Thoracic aorta (tissue), 2 donors: ENCODE data around the gene METAP1D. TPM values are rescaled to one million over a fixed set of nuclear protein-coding genes. Genes with fewer than 3 reads are reported as not detected.
"Not testable (repeated sequence)": the region's sequence is repeated elsewhere in the genome, so short reads cannot be mapped to it uniquely, and the experiment has no call there.

ENCODE experiments used
- ATAC-seq: fragments of 150-250 bp; one replicate; pipeline ENCODE4 v1.8.0; 2017; ENCODE audit warnings: low read depth; ENCODE audit not compliant: insufficient number of reproducible peaks, low FRiP score
- DNase-seq: peaks from one replicate; pipeline ENCODE4 v3.0.0-alpha.2; 2020; ENCODE audit warnings: low spot score
- H3K27ac ChIP-seq, 2 donors: fragments of 200-600 bp; sonication (generic); 1 replicate in 1 of 2; 2 replicates in 1 of 2; pipeline ENCODE4 v1.5.1; 2016; ENCODE audit warnings: mild to moderate bottlenecking in 2 of 2, moderate library complexity in 2 of 2
- H3K27me3 ChIP-seq: fragments of 200-600 bp; sonication (generic); replicated peaks from 2 replicates; pipeline ENCODE4 v1.6.0; 2016; ENCODE audit warnings: mild to moderate bottlenecking; ENCODE audit not compliant: insufficient read depth
- H3K36me3 ChIP-seq: fragments of 200-600 bp; sonication (generic); one replicate; pipeline ENCODE4 v1.5.1; 2016
- H3K4me1 ChIP-seq, 2 donors: fragments of 200-600 bp; sonication (generic); 1 replicate in 1 of 2; 2 replicates in 1 of 2; pipeline versions ENCODE4 v1.5.1 to v1.6.0; 2016; ENCODE audit warnings: low read depth in 2 of 2, mild to moderate bottlenecking in 1 of 2; ENCODE audit not compliant: control insufficient read depth in 1 of 2
- H3K4me3 ChIP-seq: fragments of 200-600 bp; sonication (generic); 2 replicates; pipeline ENCODE4 v1.5.1; 2016; ENCODE audit warnings: mild to moderate bottlenecking
- H3K9me3 ChIP-seq: fragments of 200-600 bp; sonication (generic); 2 replicates; pipeline ENCODE4 v1.5.1; 2016
- total RNA-seq, 2 donors: library from RNA; depleted of rRNA; stranded (reverse); fragments of >200 nt; gene quantifications; one replicate each; pipeline versions ENCODE4 v1.1.0 to v1.2.3, GENCODE V29; 2016
- TF ChIP-seq, protein P1 (sequence below): fragments of 200-600 bp; sonication (generic); IDR thresholded peaks from one replicate; pipeline ENCODE4 v1.5.1; 2019; ENCODE audit warnings: antibody characterized with exemption

The METAP1D gene
- total RNA-seq, 2 donors from 2014 or later, result 3.2 to 10.8 TPM

DNA sequence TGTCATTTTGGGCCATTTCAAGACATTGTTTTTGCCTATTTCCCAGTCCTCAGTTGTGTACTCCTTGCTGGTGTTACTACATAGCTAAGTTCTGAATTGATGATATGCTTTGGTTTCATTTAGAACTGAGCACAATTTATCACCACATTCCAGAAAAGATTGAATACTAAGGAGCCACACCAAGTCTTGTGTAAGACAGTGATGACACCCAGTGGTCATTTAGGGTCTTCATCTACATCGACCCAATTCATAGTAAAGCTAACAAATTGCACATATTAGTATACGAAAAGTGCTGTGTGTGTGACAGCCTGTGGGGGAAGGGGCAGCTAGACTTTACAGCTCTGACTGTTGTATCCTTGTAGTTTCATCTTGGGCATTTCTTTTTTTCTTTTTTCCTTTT lies 113.9 kb downstream of the METAP1D start:
- ATAC-seq, result no peak
- TF ChIP-seq, protein P1, sequence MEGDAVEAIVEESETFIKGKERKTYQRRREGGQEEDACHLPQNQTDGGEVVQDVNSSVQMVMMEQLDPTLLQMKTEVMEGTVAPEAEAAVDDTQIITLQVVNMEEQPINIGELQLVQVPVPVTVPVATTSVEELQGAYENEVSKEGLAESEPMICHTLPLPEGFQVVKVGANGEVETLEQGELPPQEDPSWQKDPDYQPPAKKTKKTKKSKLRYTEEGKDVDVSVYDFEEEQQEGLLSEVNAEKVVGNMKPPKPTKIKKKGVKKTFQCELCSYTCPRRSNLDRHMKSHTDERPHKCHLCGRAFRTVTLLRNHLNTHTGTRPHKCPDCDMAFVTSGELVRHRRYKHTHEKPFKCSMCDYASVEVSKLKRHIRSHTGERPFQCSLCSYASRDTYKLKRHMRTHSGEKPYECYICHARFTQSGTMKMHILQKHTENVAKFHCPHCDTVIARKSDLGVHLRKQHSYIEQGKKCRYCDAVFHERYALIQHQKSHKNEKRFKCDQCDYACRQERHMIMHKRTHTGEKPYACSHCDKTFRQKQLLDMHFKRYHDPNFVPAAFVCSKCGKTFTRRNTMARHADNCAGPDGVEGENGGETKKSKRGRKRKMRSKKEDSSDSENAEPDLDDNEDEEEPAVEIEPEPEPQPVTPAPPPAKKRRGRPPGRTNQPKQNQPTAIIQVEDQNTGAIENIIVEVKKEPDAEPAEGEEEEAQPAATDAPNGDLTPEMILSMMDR, result no peak
- peaks cover 4% of the 10 kb centered on the region for H3K27me3 ChIP-seq
- H3K27ac ChIP-seq, result no peak overlapping the region
- DNase-seq, result no peak
- no peaks in the 10 kb centered on the region for H3K4me1 ChIP-seq
- no peaks in the 10 kb centered on the region for H3K9me3 ChIP-seq
- no peak overlapping the region for H3K4me3 ChIP-seq
- H3K36me3 ChIP-seq, result no peaks in the 10 kb centered on the region

DNA sequence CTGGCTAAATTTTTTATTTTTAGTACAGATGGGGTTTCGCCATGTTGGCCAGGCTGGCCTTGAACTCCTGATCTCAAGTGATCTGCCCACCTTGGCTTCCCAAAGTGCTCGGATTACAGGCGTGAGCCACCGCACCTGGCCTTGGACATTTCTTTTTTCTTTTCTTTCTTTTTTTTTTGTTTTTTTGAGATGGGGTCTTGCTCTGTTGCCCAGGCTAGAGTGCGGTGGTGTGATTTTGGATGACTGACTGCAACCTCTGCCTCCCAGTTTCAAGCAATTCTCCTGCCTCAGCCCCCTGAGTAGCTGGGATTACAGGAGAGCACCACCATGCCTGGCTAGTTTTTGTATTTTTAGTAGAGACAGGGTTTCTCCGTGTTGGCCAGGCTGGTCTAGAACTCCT lies 114.4 kb downstream of the METAP1D start:
- H3K27me3 ChIP-seq, DNase-seq, H3K4me1 ChIP-seq, H3K4me3 ChIP-seq, ATAC-seq, H3K9me3 ChIP-seq, H3K36me3 ChIP-seq, H3K27ac ChIP-seq: not testable (repeated sequence)

DNA sequence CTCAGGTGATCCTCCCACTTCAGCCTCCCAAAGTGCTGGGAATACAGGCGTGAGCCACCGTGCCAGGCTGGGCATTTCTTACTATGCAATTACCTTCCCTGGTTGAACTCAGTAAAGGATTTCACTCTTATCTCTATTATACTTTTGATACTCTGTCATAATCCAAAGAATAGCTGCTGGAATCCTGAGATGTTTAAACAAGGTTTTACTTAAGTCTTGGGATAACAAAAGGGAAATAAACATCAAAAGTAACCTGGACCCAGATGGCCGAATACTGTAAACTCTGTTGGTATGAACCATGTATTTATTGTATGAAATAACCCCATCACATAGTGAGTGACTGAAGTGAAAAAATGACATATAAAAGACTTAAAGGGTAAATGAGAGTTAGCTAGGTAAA lies 114.8 kb downstream of the METAP1D start:
- no peak for ATAC-seq
- TF ChIP-seq, protein P1, result no peak
- no peaks in the 10 kb centered on the region for H3K36me3 ChIP-seq
- no peak for DNase-seq
- H3K9me3 ChIP-seq, result no peaks in the 10 kb centered on the region
- H3K4me3 ChIP-seq, result no peak overlapping the region
- no peaks in the 10 kb centered on the region for H3K4me1 ChIP-seq
- no peak overlapping the region for H3K27ac ChIP-seq
- no peaks in the 10 kb centered on the region for H3K27me3 ChIP-seq

DNA sequence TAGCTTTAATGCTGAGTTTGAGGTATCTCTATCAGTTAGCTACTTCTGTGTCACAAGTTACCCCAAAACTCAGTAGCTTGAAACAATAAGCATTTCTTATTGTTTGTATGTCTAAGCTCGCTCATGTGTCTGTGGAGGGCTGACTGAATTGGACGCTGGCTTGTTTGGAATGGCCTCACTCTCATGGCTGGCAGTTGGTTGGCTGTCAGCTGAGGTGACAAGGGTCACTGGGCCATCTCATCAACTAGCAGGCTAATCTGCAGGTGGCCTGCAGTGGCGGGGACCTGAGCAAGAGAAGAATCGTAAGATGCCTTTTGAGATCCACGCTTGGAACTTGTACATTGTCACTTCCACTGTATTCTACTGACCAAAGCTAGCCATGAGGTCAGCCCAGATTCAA lies 116.4 kb downstream of the METAP1D start:
- Histone ChIP-seq H3K4me1 (no peaks in the 10 kb centered on the region), H3K27ac (no peak overlapping the region)
- ATAC-seq, result no peak

DNA sequence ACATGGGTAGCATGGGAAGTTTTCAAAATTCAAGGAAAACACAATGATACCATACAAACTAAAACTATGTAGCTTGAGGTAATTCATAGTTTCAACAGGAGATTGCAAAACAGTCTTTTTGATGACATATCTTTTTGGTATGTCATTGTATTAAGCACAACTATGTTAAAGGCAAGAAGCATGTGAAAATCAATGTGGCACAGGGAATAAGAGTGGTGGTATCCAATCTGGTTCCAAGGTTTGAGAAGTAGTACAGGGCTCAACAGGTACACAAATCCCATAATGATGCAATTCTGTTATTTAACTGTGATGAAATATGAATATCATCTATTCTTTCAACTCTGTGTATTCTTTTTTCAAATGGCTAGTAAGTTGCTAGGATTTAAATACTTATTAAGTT lies 119.3 kb downstream of the METAP1D start:
- Histone ChIP-seq H3K27ac (no peak overlapping the region), H3K4me1 (no peaks in the 10 kb centered on the region), H3K27me3 (no peaks in the 10 kb centered on the region), H3K4me3 (no peak overlapping the region), H3K36me3 (no peaks in the 10 kb centered on the region), H3K9me3 (no peaks in the 10 kb centered on the region)
- ATAC-seq (no peak), DNase-seq (no peak)
- TF ChIP-seq, protein P1, result no peak

More for the DNA sequence above, 116.4 kb downstream of the METAP1D start:
- TF ChIP-seq, protein P1, result no peak
- H3K9me3 ChIP-seq, result no peaks in the 10 kb centered on the region
- H3K36me3 ChIP-seq, result no peaks in the 10 kb centered on the region
- H3K27me3 ChIP-seq, result no peaks in the 10 kb centered on the region
- DNase-seq, result no peak
- no peak overlapping the region for H3K4me3 ChIP-seq

DNA sequence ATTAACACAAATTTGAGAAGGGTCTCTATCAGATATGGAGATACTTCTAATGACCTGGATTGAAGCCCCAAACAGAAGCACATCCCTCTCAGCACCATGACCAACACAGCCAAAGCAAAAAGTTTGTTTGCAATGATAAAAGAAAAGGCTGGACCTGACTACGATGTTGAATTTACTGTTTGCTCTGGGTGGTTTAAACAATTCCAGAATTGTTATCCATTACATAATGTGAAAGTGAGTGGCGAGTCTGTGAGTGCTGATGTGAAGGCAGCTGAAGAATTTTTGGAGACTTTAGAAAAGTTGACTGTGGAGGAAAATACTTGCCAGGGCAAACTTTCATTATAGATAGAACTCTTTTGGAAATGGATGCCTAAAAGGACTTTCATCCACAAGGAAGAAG lies 120.4 kb downstream of the METAP1D start:
- no peak overlapping the region for H3K4me3 ChIP-seq
- no peak for ATAC-seq
- no peaks in the 10 kb centered on the region for H3K27me3 ChIP-seq
- H3K36me3 ChIP-seq, result no peaks in the 10 kb centered on the region
- no peak overlapping the region for H3K27ac ChIP-seq
- TF ChIP-seq, protein P1, result no peak
- no peaks in the 10 kb centered on the region for H3K9me3 ChIP-seq
- DNase-seq, result no peak
- H3K4me1 ChIP-seq, result no peaks in the 10 kb centered on the region
